Nephron progenitor cell (in vitro differentiated cells): ENCODE measurements around the gene PIP4P1.

ENCODE experiments used
- DNase-seq: peaks from one replicate; pipeline ENCODE4 v3.0.0; 2021
- H3K27ac Mint-ChIP-seq: 2 replicates; pipeline ENCODE4 v1.8.0; 2021; ENCODE audit warnings: mild to moderate bottlenecking, moderate library complexity, mixed read lengths
- H3K27me3 Mint-ChIP-seq: 2 replicates; pipeline ENCODE4 v1.8.0; 2021; ENCODE audit warnings: mild to moderate bottlenecking, low read depth, mixed read lengths; ENCODE audit not compliant: poor library complexity
- H3K36me3 Mint-ChIP-seq: 2 replicates; pipeline ENCODE4 v1.8.0; 2021; ENCODE audit warnings: low read depth, mixed read lengths
- H3K4me1 Mint-ChIP-seq: 2 replicates; pipeline ENCODE4 v1.8.0; 2021; ENCODE audit warnings: mixed read lengths
- H3K4me3 Mint-ChIP-seq: 2 replicates; pipeline ENCODE4 v1.8.0; 2021; ENCODE audit warnings: mild to moderate bottlenecking, moderate library complexity, mixed read lengths
- H3K9me3 Mint-ChIP-seq: 2 replicates; pipeline ENCODE4 v1.8.0; 2021; ENCODE audit warnings: mild to moderate bottlenecking, moderate library complexity, mixed read lengths
- TF ChIP-seq, protein P1 (sequence below): fragments of 200-600 bp; sonication (generic); IDR thresholded peaks from 2 replicates; pipeline ENCODE4 v1.5.0; 2021; ENCODE audit warnings: antibody characterized with exemption

Gene PIP4P1

DNA sequence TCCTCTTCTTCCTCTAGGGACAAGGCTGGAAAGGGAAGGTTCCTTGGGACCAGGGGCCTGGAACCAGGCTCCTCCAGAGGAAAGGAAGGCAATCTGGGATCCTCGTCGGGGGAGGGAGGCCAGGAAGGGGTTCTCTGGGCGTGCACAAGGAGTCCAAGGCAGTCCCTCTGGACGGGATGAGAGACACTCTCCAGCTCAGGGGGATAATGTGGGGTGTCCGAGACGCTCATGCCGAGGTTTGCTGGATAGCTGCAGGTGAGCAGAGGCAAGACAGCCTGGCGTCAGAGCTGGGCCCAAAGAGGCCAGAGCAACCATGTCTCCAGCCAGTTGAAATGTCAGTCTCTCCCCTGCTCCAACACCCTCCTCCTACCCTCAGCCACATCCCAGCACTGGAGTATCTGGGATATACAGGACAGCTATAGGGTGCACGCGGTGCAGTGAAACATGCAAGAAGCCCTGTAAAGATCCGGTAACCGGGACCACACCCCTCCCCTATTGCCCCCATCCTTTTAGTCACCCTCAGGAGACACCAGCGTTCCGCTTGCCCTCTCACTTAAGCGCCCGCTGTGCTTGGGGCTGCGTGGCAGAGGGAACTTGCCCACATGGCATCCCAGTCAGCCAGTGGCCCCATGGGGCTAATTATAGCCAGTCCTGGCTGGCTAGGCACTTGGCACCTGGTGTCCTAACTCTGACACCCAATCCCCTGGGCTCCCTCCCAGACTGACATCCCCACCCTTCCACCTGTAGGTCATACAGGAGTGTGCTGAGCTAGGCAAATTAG, 25.5 kb downstream of the PIP4P1 start, which contains the start of gene KLHL33:
KLHL33 (minus strand) TSS at position 585 of the 781 bp plus-strand sequence; CDS start at position 230, 355 bp downstream.
- Mint-ChIP-seq H3K36me3 (no peaks in the 10 kb centered on the region), H3K27me3 (peaks cover 26% of the 10 kb centered on the region), H3K27ac (no peak within 1 kb of the TSS), H3K4me1 (peaks cover 11% of the 10 kb centered on the region), H3K4me3 (peak within 1 kb of the TSS; percentile 68), H3K9me3 (no peaks in the 10 kb centered on the region)
- no peak for DNase-seq
- TF ChIP-seq, protein P1, sequence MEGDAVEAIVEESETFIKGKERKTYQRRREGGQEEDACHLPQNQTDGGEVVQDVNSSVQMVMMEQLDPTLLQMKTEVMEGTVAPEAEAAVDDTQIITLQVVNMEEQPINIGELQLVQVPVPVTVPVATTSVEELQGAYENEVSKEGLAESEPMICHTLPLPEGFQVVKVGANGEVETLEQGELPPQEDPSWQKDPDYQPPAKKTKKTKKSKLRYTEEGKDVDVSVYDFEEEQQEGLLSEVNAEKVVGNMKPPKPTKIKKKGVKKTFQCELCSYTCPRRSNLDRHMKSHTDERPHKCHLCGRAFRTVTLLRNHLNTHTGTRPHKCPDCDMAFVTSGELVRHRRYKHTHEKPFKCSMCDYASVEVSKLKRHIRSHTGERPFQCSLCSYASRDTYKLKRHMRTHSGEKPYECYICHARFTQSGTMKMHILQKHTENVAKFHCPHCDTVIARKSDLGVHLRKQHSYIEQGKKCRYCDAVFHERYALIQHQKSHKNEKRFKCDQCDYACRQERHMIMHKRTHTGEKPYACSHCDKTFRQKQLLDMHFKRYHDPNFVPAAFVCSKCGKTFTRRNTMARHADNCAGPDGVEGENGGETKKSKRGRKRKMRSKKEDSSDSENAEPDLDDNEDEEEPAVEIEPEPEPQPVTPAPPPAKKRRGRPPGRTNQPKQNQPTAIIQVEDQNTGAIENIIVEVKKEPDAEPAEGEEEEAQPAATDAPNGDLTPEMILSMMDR, result no peak

DNA sequence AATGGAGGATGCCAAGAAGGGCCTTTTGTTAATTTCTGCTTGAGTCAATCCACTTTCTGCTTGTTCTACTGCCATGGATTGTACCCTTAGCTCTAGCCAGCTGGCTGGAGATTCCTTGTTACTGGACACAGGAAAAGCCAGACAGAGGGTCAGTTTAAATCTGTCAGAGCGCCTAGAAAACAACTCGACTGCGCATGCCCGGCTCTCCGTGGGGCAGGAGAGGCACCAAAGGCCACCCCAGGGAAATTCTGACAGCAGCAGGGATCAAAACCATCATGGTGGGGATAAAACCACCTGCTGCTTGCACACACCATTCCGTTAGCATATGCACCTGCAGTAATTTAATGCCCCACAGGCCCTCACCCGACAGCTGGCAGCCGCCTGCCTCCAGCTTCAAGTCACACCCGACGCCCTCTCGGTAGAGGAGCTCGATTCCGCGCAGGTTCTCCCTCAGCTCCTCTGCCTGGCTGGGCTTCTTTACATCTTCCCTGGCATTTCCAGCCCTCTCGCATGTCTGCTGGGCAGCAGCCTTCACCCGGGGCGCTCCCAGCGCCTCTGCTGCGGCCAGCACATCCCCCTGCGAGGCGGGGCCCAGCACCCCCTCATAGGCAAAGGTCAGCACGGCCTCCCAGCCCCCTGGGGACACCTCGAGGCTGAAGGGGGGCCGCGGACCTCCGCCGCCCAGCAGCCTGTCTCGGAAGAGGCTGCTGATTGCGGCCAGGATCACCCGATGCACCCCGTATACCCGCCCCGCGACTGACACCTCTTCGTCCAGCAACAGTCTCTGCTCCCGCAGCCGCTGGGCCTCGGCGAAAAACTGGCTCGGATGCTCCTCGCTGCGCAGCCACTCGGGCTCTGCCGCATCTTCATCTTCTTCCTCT, 26.3 kb downstream of the PIP4P1 start:
- peaks cover 7% of the 10 kb centered on the region for H3K4me1 Mint-ChIP-seq
- no peaks in the 10 kb centered on the region for H3K36me3 Mint-ChIP-seq
- H3K9me3 Mint-ChIP-seq, result no peaks in the 10 kb centered on the region
- DNase-seq, result no peak
- H3K27me3 Mint-ChIP-seq, result peaks cover 25% of the 10 kb centered on the region
- H3K27ac Mint-ChIP-seq, result no peak overlapping the region
- TF ChIP-seq, protein P1, result no peak
- H3K4me3 Mint-ChIP-seq, result peak overlapping the region; percentile 68

DNA sequence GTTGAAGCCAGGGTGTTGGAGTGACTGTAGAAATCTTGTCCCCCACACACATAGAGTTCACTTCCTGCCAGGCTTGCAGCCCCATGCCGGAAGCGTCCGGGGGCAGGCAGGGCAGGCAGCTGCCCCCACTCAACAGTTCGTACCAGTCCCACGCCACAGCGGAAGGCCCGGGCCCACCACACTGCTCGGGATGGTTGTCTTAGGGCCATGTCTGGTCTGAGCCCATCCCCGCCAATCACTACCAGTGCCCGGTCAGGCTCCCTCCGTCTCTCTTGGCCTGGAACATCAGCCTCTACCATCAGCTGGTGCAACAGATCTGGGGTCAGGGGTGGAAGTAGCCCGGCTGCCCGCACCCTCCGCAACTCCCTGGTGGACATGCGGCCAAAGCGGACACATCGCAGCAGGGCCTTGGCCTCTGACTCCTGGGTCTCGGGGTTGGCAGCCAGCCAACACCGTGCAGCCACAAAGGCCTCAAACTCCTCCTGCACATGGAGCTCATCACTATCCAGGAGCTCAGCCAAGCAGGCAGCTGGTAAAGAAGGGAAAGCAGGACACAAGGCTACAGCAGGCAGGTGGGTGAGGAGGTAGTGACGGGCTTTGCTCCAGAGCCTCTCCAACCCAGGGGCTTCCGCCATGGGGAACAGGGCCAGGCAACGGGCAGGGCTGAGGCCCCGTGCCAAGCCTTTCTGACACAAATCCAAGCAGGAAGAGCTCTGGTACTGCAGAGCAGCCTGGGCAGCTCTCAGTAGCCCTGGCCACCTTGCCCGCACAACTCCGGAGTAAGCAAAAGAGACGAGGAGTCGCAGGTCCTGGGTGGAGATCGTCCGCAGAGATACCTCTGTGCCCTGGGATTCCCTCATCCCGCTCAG, 31.2 kb downstream of the PIP4P1 start:
- DNase-seq, result no peak
- H3K27me3 Mint-ChIP-seq, result no peaks in the 10 kb centered on the region
- H3K9me3 Mint-ChIP-seq, result no peaks in the 10 kb centered on the region
- H3K4me1 Mint-ChIP-seq, result peaks cover 14% of the 10 kb centered on the region
- no peak overlapping the region for H3K27ac Mint-ChIP-seq
- H3K4me3 Mint-ChIP-seq, result no peak overlapping the region
- no peaks in the 10 kb centered on the region for H3K36me3 Mint-ChIP-seq
- TF ChIP-seq, protein P1, result no peak

DNA sequence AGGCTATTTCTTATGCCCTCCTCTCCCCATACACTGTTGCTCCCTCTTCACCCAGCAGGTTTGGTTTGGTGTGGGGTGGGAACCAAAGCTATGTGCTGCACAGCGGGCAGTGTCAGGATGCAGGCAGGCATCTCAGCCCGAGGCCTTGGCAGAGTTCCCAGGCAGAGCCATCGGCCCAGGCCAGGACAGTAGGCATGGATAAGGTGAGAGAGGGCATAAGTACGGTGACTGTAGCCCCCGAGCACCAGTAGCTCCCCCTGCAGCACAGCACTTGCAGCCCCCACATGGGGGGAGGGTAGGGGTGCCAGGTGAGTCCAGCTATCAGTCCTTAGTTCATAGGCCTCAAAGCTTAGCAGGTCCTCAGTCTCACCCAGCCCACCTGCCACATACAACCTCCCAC, 32.4 kb downstream of the PIP4P1 start:
- no peaks in the 10 kb centered on the region for H3K36me3 Mint-ChIP-seq
- H3K4me3 Mint-ChIP-seq, result no peak overlapping the region
- no peak for DNase-seq
- H3K9me3 Mint-ChIP-seq, result no peaks in the 10 kb centered on the region
- TF ChIP-seq, protein P1, result no peak
- no peak overlapping the region for H3K27ac Mint-ChIP-seq
- H3K27me3 Mint-ChIP-seq, result peaks cover 4% of the 10 kb centered on the region
- H3K4me1 Mint-ChIP-seq, result peaks cover 14% of the 10 kb centered on the region

DNA sequence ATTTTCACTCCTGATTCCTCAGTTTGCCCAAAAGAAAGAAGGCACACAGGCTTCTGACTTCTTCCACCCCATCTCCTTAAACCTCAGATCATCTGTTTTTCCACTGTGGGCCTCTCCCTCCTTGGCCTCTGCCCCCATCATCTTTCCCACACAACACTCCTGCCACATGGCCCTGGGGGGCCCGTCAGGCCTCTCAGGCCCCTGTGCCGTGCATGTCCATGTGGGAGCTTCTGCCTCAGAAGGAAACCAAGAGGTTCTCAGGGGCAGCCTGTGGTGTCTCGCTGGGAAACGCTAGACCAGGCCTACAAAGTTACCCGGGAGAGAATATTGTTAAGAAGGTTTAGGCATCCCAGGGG, 33.2 kb downstream of the PIP4P1 start:
- no peak overlapping the region for H3K27ac Mint-ChIP-seq

More for the DNA sequence above, 33.2 kb downstream of the PIP4P1 start:
- Mint-ChIP-seq H3K36me3 (no peaks in the 10 kb centered on the region), H3K9me3 (no peaks in the 10 kb centered on the region), H3K27me3 (peaks cover 6% of the 10 kb centered on the region), H3K4me1 (peaks cover 14% of the 10 kb centered on the region), H3K4me3 (no peak overlapping the region)
- TF ChIP-seq, protein P1, result no peak
- no peak for DNase-seq
